ENCODE results near the gene SENP3.

SENP3 gene

GRCh38 chr17:7556627-7557026 lies 5.1 kb upstream of the SENP3 start:
- no peak for DNase-seq (ENCODE audit: low read depth, low spot score)

GRCh38 chr17:7557147-7557764 lies 4.5 kb upstream of the SENP3 start:
- no peak for DNase-seq (ENCODE audit: low read depth, low spot score)

GRCh38 chr17:7557775-7558543 lies 3.8 kb upstream of the SENP3 start:
- DNase-seq (ENCODE audit: low read depth, low spot score) = no peak

- no peak for DNase-seq (ENCODE audit: low read depth, low spot score)
Observed at GRCh38 chr17:7558544-7559319, 3.0 kb upstream of the SENP3 start, which contains the start of gene TNFSF13. Gene TNFSF13 (plus strand): TSS chr17:7558750. CDS start chr17:7559040, 290 bp downstream.

- no peak for DNase-seq (ENCODE audit: low read depth, low spot score)
Observed at GRCh38 chr17:7559320-7560171, 2.2 kb upstream of the SENP3 start.

- no peak for DNase-seq (ENCODE audit: low read depth, low spot score)
Observed at GRCh38 chr17:7560172-7561027, 1.3 kb upstream of the SENP3 start.

GRCh38 chr17:7561028-7561575 lies 617 bp upstream of the SENP3 start:
- DNase-seq (ENCODE audit: low read depth, low spot score) = peak; percentile 68

- DNase-seq (ENCODE audit: low read depth, low spot score) = no peak
Observed at GRCh38 chr17:7562208-7562605, 488 bp downstream of the SENP3 start.

- no peak for DNase-seq (ENCODE audit: low read depth, low spot score)
Observed at GRCh38 chr17:7563115-7563869, 1.6 kb downstream of the SENP3 start.

GRCh38 chr17:7569571-7569970 lies 7.9 kb downstream of the SENP3 start:
- DNase-seq (ENCODE audit: low read depth, low spot score) = no peak

- no peak for DNase-seq (ENCODE audit: low read depth, low spot score)
Observed at GRCh38 chr17:7570351-7570750, 8.6 kb downstream of the SENP3 start.

GRCh38 chr17:7572338-7572587 lies 10.5 kb downstream of the SENP3 start:
- no peak for DNase-seq (ENCODE audit: low read depth, low spot score)

- DNase-seq (ENCODE audit: low read depth, low spot score) = peak; percentile 99
Observed at GRCh38 chr17:7572588-7573323, 11.0 kb downstream of the SENP3 start.

GRCh38 chr17:7573324-7574080 lies 11.8 kb downstream of the SENP3 start:
- peak; percentile 83 for DNase-seq (ENCODE audit: low read depth, low spot score)

GRCh38 chr17:7574176-7574953 lies 12.6 kb downstream of the SENP3 start:
- DNase-seq (ENCODE audit: low read depth, low spot score) = no peak

GRCh38 chr17:7575481-7575883 lies 13.8 kb downstream of the SENP3 start:
- DNase-seq (ENCODE audit: low read depth, low spot score) = no peak

GRCh38 chr17:7575959-7576358 lies 14.2 kb downstream of the SENP3 start:
- DNase-seq (ENCODE audit: low read depth, low spot score) = no peak

All from activated CD4-positive, CD25-positive, alpha-beta regulatory T cell treated with anti-CD3 and anti-CD28 coated beads, Interleukin-2, amount 50 U/mL, for 16 hours (primary cell).